GM21390 (cell line): ENCODE measurements around the gene CACNA1G.

ENCODE experiments used
- ATAC-seq: cut with Tn5 transposase; IDR thresholded peaks from one replicate; pipeline ENCODE4 v1.9.1; 2021; ENCODE audit not compliant: unreplicated experiment

Gene CACNA1G

DNA sequence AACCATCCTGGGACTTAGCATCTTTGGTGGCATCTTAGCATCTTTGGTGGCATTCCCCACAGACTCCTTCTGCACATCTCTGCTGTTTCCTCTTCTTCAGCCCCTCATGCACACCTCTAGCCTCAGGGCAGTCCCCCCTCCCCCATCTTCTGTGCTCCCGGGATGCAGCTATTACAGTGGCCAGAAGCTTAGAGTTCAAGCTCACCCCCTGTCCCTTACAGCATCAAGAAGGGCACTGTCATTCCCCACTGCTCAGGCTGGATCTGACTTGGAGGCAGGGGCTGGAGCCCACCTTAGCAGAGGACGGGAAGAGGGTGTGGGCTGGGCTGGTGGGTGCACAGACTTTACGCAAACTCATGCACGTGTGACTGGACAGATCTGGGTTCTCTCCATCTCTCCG, 27.3 kb upstream of the CACNA1G start:
- no peak for ATAC-seq

DNA sequence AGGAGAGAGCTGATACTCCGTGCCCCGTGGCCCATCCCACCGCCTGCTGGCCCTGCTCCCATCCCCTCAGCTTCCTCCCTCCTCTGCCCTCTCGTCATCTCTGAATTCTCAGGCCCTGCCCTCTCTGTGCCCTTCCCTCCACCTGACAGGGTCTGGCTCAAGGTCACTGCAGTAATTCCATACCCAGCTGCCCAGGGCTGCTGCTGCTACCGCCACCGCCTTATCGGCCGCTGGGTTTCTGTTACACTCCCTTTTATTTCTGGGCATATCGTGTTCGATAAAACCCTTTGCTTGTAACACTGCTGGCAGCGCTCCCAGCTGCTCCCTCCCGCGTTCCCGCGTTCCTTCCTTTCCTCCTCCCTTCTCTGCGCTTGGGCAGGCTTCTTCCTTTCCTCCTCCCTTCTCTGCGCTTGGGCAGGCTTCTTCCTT, 26.8 kb upstream of the CACNA1G start:
- ATAC-seq, result no peak

DNA sequence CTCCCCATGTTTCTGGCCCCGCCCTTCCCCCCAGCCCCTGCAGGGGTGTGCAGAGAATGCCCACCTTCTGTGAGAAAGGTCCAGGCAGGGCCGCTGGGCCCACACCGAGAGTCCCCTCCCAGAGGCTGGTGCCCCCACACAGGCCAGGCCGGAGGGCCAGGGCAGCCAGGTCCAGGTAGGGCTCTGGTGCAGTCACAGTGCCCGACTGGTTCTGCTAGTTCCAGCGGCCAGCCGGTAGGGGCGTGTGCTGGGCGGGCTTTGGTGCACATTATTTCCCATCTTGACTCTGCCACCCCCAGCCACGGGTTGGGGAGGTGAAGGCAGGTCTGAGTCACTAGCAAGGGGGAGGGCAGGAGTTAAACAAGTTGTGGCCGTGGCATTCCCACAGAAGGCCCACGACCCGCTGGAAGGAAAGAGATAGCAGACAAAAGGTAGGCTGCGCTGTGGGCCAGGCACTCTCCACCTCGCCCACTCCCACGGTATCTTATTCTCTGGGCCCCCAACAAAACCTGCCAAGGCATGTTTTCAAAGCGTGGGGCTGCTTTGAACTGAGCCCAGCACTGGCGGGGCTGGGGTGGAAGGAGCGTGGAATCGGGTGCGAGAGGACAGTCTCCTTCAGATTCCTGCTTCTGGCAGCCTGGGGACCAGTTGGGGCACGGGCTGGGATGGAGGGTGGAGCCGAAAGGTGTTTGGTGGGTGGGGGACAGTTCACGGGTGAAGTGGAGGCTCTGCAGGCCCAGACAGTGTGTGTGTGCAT, 26.1 kb upstream of the CACNA1G start:
- ATAC-seq, result no peak

DNA sequence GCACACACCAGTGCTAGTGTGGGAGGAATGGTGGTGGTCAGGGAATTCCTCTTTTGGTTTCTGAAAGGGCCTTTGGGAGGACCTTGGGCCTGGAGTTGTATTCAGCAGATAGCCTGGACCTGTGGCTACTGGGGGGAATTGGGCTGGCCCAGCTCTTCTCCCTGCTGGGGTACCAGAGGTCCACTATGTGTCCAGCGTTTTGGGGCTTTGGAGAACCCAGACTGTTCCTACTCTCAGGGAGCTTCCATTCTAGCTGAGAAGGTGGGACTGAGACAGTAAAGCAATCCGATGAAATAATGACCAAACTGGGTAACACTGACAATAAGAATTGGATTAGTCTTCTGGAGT, 25.6 kb upstream of the CACNA1G start:
- ATAC-seq, result no peak

DNA sequence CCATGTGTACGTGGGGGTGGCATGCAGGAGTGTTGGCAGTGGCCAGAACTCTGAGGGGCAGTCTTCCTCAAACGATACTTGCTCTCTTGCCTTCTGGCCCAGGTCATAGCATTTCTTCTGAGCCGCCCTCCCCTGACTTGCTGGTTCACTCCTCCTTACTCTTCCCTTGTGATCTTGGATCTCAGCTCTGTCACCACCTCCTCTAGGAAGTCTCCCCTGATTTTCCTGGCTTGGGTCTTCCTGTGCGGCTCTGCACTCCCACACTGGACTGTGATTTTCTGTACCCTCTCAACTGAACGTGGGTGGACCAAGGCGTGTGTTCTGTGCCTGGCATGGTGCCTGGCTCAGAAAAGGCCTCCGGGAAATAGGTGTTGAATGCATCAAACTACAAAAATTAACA, 25.1 kb upstream of the CACNA1G start:
- no peak for ATAC-seq

DNA sequence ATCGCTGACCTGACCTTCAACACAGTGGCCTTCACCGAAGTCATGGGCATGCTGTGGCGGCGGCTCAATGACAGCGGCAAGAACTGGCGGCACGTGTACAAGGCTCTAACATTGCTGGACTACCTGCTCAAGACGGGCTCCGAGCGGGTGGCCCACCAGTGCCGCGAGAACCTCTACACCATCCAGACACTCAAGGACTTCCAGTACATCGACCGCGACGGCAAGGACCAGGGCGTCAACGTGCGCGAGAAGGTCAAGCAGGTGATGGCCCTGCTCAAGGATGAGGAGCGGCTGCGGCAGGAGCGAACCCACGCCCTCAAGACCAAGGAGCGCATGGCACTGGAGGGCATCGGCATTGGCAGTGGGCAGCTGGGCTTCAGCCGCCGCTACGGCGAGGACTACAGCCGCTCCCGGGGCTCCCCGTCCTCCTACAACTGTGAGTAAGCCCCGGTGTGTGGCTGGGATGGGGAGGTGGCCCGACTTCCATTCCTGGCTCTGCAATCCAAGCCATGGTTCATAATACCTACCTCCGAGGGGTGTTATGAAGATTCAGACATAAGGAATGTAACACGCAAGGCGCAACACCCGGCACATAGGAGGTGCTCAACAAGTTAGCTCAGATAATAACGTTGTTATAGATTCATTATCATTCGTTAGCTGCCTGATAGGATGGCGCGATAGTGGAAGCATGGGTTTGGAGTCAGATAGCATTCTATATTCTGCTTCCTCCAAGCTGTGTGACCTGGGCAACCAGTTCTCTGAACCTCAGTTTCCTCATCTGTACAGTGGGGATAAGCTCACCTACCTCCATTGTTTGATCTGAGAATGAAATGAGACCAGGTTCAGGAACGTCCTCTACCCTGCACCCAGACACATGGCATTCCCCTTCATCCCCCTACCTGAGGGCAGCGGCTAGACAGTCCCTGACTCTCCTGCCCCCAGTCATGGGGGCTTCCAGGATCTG, 23.6 kb upstream of the CACNA1G start:
- ATAC-seq, result no peak

DNA sequence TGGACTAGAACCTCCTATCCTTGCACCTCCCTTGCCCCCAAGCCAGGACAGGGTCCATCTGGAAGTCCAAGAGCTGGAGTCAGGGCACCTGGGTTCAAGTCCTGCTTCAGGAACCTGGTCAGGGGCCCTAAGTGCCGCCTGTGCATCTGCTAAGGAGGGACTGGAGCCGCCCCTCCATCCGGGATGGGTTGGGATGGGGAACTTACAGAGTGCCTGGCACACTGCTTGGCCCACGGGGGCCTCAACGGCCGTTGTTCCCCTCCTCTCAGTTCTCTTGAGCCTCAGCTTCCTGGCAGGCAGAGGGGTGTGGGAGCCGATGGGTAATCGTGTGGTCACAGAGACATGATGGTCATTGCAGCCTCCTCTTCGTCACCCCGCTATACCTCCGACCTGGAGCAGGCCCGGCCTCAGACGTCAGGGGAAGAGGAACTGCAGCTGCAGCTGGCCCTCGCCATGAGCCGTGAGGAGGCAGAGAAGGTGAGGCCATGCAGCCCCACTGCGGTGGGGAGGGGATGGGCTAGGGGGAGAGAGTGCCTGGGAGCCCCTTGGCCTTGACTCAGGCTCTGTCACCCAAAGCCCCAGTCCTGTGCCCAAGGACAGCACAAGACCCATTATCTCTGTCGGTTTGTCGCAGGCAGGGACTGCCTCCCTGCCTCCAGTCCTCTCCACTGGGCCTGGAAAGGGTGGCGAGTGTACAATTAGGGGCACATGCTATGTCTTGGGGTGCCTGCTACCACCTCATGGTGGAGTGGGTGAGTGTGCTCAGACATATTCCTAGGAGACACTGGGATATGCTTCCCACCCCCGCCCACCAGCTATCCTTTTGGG, 22.6 kb upstream of the CACNA1G start:
- ATAC-seq, result no peak

DNA sequence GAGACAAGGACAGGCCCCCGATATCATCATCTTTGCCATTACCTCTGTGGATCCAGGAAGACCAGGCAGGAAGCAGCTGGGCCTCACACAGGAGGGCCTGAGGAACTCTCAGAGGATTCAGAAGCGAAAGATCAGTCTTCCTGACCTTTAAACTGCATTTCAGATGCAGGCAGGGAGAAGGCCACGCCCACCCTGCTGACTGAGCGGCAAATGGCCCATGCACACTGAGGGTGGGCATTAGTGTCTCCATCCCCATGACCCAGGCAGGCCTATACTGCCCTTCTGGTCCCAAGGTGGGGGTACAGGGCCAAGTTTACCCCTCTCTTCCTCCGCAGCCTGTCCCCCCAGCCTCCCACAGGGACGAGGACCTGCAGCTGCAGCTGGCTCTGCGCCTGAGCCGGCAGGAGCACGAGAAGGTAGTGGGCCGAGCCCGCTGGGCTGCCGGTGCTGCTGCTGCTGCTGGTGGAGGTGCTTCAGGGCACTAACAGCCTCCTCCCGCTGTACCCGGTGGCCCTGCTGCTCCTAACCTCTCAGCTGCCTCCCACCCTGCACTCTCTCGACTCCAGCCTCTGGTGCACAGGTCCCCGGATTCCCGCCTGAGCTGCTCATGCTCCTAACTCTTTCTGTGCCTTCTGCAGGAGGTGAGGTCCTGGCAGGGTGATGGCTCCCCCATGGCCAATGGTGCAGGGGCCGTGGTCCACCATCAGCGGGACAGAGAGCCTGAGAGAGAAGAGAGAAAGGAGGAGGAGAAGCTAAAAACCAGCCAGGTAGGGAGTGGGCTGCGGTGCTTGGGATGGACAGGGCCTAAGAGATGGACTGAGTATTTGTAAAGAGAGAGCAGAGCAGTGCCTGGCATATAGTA, 21.7 kb upstream of the CACNA1G start:
- ATAC-seq, result no peak

DNA sequence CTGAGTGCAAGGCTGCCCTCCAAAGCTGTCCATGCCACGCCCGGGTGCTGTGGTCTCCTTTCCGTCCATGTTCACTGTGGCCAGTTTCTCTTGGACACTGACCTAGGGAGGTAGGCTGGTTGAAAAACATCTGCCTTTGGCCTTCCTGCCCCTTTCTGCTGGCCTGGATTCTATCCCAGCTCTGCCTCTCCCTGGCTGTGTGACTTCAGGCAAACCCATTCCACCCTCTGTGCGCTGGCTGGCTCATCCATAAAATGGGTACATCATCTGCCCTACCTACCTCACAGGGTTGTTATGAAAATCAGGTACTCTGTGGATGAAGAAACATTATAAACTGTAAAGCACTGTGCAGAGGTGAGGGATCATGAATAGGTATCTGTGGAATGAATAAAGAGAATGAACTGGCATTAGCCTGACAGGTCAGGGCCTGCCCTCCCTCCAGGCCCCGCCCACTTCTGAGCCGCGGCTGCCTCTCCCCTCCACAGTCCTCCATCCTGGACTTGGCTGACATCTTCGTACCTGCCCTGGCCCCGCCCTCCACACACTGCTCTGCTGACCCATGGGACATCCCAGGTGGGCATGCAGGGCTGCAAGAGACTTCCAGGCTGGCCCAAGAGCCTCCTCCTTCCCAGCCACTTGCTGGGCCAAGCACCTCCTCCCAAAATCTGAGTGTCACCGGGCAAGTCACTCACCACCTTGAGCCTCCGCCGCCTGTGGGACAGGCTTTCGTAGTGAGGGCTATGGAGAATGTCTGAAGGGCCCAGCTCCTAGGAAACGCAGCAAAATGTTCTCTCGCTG, 20.6 kb upstream of the CACNA1G start:
- no peak for ATAC-seq

DNA sequence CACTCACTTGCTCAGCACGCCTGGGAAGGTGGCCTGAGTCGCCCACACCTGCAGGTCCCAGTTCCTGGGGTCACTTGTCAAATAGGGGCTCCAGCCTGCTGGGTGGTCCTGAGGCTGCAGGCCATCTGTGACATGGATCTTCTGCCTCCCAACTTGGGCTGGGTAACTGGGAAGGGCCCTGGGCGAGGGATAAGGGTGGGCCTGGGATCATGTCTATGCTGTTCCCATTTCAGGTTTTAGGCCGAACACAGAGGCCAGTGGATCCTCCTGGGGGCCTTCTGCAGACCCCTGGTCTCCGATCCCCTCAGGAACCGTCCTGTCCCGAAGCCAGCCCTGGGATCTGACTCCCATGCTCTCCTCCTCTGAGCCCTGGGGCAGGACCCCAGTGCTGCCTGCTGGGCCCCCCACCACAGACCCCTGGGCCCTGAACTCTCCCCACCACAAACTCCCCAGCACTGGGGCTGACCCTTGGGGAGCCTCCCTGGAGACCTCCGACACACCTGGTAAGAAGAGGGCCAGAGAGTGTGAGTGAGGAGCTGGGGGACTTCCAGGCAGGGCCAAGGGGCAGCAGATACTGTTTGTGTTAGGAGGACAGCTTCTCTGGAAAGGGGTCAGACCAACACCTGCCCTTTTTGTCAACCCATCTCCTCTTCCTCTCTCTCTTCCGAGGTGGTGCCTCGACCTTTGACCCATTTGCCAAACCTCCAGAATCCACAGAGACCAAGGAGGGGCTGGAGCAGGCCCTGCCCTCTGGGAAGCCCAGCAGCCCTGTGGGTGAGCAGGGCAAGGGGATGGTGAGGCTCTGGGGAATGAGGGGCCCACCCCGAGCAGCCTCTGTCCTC, 19.7 kb upstream of the CACNA1G start:
- no peak for ATAC-seq

DNA sequence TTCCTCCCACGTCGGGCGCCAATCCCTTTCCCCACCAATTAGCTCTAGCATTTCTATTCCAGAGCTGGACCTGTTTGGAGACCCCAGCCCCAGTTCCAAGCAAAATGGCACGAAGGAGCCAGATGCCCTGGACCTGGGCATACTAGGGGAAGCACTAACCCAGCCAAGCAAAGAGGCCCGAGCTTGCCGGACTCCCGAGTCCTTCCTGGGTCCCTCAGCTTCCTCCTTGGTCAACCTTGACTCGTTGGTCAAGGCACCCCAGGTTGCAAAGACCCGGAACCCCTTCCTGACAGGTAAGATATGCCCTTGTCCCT, 19.2 kb upstream of the CACNA1G start:
- ATAC-seq, result no peak

DNA sequence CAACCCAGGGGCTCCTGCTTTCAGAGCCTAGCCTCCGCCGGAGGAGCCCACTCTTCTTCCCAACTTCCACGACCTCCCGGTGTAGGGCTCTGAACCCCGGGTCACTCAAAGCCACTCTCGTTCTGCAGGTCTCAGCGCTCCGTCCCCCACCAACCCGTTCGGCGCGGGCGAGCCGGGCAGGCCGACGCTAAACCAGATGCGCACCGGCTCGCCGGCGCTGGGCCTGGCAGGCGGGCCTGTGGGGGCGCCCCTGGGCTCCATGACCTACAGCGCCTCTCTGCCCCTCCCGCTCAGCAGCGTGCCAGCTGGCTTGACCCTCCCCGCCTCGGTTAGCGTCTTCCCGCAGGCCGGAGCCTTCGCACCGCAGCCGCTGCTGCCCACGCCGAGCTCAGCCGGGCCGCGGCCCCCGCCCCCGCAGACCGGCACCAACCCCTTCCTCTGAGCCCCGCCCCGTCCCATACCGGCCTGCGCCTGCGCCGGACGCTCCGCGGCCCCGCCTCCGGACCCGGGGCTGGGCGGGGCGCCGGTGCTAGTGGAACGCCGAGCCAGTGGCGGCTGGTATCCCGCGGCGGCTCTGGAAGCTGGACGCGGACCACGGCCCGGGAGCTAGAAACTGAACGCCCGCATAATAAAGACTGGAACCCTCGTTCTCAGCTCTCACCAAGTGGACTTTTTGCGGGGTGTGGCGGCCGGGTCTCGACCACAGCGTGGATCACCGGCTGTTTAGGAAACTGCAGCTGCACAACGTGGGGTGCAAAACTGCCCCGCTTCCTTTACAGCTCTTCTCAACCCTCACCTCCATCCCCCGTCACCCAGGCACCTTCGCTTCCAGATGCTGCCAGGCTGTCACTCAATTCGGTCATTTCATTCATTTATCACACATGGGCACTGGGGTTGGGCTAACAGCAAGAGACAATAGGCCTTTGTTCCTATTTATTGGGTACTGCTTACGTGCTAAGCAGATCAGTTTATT, 18.5 kb upstream of the CACNA1G start:
- ATAC-seq, result peak; percentile 78

DNA sequence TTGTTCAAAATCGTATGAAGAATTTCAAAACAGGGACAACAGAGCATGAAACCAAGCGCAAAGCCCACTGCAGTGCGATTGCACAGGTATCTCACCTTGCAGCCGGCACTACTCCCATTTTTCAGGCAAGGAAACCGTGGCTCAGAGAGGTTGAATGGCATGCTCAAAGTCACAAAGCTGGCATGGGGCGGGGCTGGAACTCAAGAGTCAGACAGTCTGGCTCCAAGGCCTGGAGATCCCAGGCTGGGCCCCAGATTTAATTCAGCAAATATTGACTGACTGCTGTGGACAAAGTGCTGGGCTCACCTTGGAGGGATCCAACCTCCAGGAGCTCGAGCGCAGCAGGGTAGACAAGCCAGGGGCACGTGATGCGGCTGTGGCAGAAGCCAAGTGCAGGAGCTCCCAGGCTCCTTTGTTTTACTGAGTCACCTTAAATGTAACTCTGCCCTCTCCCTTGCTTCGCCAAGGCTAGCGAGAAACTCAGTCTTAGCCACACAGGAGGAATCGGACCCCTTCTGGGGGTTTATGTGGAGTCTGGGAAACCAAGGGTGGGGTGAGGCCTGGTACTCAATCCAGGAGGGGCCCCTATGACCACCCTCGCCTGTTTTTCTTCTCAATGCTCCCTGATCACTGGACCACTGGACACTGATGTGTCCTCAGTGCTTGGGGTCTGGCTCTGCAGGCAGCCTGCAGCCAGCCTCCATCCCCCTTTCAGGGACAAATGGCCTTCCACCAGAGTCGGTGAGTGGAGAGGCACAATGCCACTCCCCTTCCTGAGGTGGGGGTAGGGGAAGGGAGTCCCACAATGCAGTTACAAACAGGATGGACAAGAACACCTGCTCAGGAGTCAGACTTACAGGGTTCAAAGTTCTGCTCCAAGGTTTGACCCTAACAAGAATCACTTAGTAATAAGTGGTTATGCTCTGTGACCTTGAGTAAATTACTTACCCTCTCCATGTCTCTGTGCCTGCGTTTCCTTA, 17.4 kb upstream of the CACNA1G start:
- no peak for ATAC-seq

DNA sequence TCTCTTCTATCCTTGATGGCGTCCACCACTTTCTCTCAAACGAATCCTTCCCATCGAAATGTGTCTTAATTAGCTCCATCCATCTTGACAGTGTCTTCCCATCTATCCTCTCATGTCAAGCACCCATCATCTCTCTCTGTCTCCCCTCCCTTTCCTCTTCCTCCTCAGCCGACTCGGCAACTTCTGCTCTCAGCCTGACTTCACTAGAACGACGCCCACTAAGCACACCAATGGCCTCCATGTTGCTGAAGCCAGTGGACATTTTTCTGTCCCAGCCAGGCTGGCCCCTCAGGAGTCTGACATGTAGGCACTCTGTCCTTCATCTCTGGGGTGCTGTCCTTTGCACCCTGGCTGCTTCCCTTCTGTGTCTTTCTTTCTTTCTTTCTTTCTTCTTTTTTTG, 16.0 kb upstream of the CACNA1G start:
- no peak for ATAC-seq

DNA sequence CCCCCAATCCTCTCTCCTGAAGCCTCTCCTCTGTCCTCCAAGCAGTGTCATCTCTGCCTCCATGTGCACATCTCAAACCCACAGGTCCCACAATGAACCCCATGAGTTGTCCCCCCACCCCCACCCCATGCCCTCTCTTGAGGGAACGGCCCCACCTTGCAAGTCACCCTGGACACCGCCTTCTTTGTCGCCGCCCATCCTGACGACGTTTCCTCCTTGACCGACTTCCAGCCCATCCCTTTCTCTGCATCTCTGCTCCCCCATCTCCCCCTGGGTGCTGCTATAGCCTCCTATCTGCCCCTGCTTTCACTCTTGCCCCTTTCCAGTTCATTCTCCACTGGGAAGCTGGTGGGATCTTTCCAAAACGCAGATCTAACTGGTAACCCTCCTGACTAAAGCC, 15.2 kb upstream of the CACNA1G start:
- no peak for ATAC-seq

DNA sequence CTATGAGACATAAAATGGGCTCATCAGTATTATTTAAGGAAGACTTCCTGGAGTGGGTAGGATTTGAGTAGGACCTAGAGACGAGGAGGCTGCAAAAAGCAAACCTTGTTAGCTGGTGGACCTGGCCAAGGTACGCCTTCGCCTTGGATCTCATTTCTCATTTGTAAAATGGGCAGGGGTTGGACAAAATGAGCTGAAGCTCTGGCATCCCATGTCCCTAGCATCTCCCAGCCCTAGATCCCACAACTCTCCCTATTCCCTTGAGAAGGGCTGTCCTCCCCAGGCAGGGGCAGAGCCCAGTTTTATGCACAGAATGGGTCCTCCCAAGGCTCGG, 13.8 kb upstream of the CACNA1G start:
- ATAC-seq, result no peak
